Neural cell (in vitro differentiated cells): ENCODE data around the gene TTYH3. TPM values are rescaled to one million over a fixed set of nuclear protein-coding genes. Genes with fewer than 3 reads are reported as not detected.

ENCODE experiments used
- H2AFZ ChIP-seq: fragments of 200-600, 300-800 bp; sonication (generic), shearing (Covaris generic); 2 replicates; pipeline ENCODE4 v1.6.0; 2014; ENCODE audit warnings: low read depth, mild to moderate bottlenecking, antibody characterized with exemption, low read length, moderate library complexity
- H3F3A ChIP-seq: fragments of 200-600 bp; shearing (Covaris generic); 2 replicates; pipeline ENCODE4 v1.6.1; 2016; ENCODE audit warnings: mild to moderate bottlenecking, moderate library complexity, mixed read lengths, antibody characterized with exemption, low read length; ENCODE audit not compliant: insufficient read depth, poor library complexity, severe bottlenecking
- H3K27ac ChIP-seq: fragments of 200-600, 300-800 bp; sonication (generic), shearing (Covaris generic); 2 replicates; pipeline ENCODE4 v1.5.1; 2014; ENCODE audit warnings: mild to moderate bottlenecking, low read length, moderate library complexity
- H3K27me3 ChIP-seq: fragments of 300-800, 200-600 bp; sonication (generic), shearing (Covaris generic); 2 replicates; pipeline ENCODE4 v1.6.0; 2014; ENCODE audit warnings: mild to moderate bottlenecking, low read depth, low read length, moderate library complexity; ENCODE audit not compliant: insufficient read depth
- H3K36me3 ChIP-seq: fragments of 300-800, 200-600 bp; sonication (generic), shearing (Covaris generic); 2 replicates; pipeline ENCODE4 v1.5.1; 2014; ENCODE audit warnings: mild to moderate bottlenecking, antibody characterized with exemption, low read length, moderate library complexity; ENCODE audit not compliant: insufficient read depth
- H3K4me2 ChIP-seq: fragments of 300-800, 200-600 bp; sonication (generic), shearing (Covaris generic); 2 replicates; pipeline ENCODE4 v1.6.0; 2014; ENCODE audit warnings: mild to moderate bottlenecking, low read length
- H3K4me3 ChIP-seq: fragments of 300-800, 200-600 bp; sonication (generic), shearing (Covaris generic); 2 replicates; pipeline ENCODE4 v1.5.1; 2014; ENCODE audit warnings: mild to moderate bottlenecking, low read length, moderate library complexity
- H3K79me2 ChIP-seq: fragments of 200-600 bp; shearing (Covaris generic); replicated peaks from 2 replicates; pipeline ENCODE4 v1.6.0; 2014; ENCODE audit warnings: mild to moderate bottlenecking, low read length, moderate library complexity; ENCODE audit not compliant: insufficient read depth
- H3K9ac ChIP-seq: fragments of 300-800, 200-600 bp; sonication (generic), shearing (Covaris generic); 2 replicates; pipeline ENCODE4 v1.6.1; 2016; ENCODE audit warnings: mild to moderate bottlenecking, low read length, mixed read lengths
- H3K9me2 ChIP-seq: fragments of 200-600 bp; shearing (Covaris generic); 2 replicates; pipeline ENCODE4 v1.6.1; 2016; ENCODE audit warnings: mild to moderate bottlenecking, low read length, mixed read lengths; ENCODE audit not compliant: insufficient read depth
- H3K9me3 ChIP-seq: fragments of 200-600, 300-800 bp; sonication (generic), shearing (Covaris generic); 2 replicates; pipeline ENCODE4 v1.6.1; 2016; ENCODE audit warnings: mild to moderate bottlenecking, mixed run types, low read length, moderate library complexity, mixed read lengths
- H4K20me1 ChIP-seq: fragments of 200-600 bp; shearing (Covaris generic); 2 replicates; pipeline ENCODE4 v1.6.1; 2016; ENCODE audit warnings: mild to moderate bottlenecking, mixed run types; ENCODE audit not compliant: insufficient read depth
- EP300 ChIP-seq: fragments of 450-650 bp; conservative IDR thresholded peaks from 2 replicates; pipeline ENCODE4 v1.6.1; 2014; ENCODE audit warnings: antibody characterized with exemption, mild to moderate bottlenecking, moderate library complexity; ENCODE audit not compliant: poor library complexity, severe bottlenecking
- EZH2 ChIP-seq: fragments of 200-600, 300-800 bp; shearing (Covaris generic), sonication (generic); IDR thresholded peaks from 2 replicates; pipeline ENCODE4 v1.6.1; 2014; ENCODE audit warnings: antibody characterized with exemption, low read length, borderline replicate concordance, mild to moderate bottlenecking; ENCODE audit not compliant: insufficient read depth, poor library complexity, severe bottlenecking
- MXI1 ChIP-seq: fragments of 450-650 bp; conservative IDR thresholded peaks from 2 replicates; pipeline ENCODE4 v1.6.1; 2014; ENCODE audit warnings: antibody characterized with exemption, mild to moderate bottlenecking; ENCODE audit not compliant: poor library complexity, severe bottlenecking
- POLR2AphosphoS5 ChIP-seq: IDR thresholded peaks from 2 replicates; pipeline ENCODE4 v1.6.1; 2012
- RAD21 ChIP-seq: fragments of 450-650 bp; conservative IDR thresholded peaks from 2 replicates; pipeline ENCODE4 v1.6.1; 2014; ENCODE audit warnings: antibody characterized with exemption, mild to moderate bottlenecking, moderate library complexity
- SMC3 ChIP-seq: fragments of 450-650 bp; conservative IDR thresholded peaks from 2 replicates; pipeline ENCODE4 v1.6.1; 2014; ENCODE audit warnings: antibody characterized with exemption, mild to moderate bottlenecking, moderate library complexity; ENCODE audit not compliant: poor library complexity
- TAF1 ChIP-seq: IDR thresholded peaks from 2 replicates; pipeline ENCODE4 v1.6.1; 2012; ENCODE audit warnings: low read depth
- polyA plus RNA-seq: library from polyadenylated mRNA; depleted of rRNA; stranded (reverse); fragments of >200 nt; gene quantifications from 2 replicates; pipeline ENCODE4 v1.2.3, GENCODE V29; 2014
- TF ChIP-seq, protein P1 (sequence below): fragments of 450-650 bp; IDR thresholded peaks from 2 replicates; pipeline ENCODE4 v1.5.1; 2014; ENCODE audit warnings: antibody characterized with exemption, mild to moderate bottlenecking, moderate library complexity; ENCODE audit not compliant: poor library complexity, severe bottlenecking
- TF ChIP-seq, protein P2 (sequence below): IDR thresholded peaks from 2 replicates; pipeline ENCODE4 v1.6.1; 2012; ENCODE audit warnings: borderline replicate concordance

Gene TTYH3
- polyA plus RNA-seq, 1 donor from 2014 or later, result 17.0 TPM

DNA sequence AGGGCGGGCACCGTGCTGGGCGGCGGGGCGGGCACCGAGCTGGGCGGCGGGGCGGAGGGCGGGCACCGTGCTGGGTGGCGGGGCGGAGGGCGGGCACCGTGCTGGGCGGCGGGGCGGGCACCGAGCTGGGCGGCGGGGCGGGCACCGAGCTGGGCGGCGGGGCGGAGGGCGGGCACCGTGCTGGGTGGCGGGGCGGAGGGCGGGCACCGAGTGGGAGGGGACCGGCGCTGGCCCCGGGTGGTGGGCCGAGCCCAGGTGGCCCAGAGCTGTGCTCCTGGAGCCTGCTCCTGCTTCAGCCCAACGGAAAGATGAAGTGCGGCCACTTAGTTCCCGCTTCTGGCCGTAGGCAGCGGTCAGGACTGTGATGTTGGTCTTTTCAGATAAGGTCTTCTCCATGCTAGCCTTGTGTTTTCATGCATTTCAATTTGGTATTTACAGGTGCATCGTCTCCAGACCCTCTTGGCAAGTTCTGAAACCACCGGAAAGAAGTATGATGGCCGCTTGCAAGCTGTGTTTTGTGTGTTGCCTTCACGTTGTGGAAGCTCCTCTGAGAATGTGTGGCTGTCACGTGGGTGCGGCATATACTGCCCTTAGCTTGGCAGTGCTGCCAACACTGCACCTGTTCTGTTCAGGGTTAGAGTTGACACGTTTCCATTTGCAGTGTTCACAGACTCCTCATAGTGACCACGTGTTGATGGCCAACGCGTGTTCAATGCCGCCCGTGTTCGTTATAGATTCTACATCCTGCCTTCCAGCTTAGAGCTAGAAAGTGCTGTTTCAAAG lies 47.8 kb upstream of the TTYH3 start:
- H3K27me3 ChIP-seq, result no peaks in the 10 kb centered on the region
- no peaks in the 10 kb centered on the region for H3K9me3 ChIP-seq
- no peak overlapping the region for H3K27ac ChIP-seq
- H3F3A ChIP-seq, result no peaks in the 10 kb centered on the region
- H3K4me3 ChIP-seq, result no peak overlapping the region
- no peaks in the 10 kb centered on the region for H4K20me1 ChIP-seq
- no peak overlapping the region for H3K9ac ChIP-seq
- no peak overlapping the region for H3K4me2 ChIP-seq
- H3K79me2 ChIP-seq, result no peaks in the 10 kb centered on the region
- H3K36me3 ChIP-seq, result no peaks in the 10 kb centered on the region
- no peak overlapping the region for H2AFZ ChIP-seq
- no peaks in the 10 kb centered on the region for H3K9me2 ChIP-seq
- TF ChIP-seq SMC3 (no peak), EZH2 (no peak), EP300 (no peak), MXI1 (no peak), TAF1 (no peak), POLR2AphosphoS5 (no peak), RAD21 (no peak)
- TF ChIP-seq, protein P1, sequence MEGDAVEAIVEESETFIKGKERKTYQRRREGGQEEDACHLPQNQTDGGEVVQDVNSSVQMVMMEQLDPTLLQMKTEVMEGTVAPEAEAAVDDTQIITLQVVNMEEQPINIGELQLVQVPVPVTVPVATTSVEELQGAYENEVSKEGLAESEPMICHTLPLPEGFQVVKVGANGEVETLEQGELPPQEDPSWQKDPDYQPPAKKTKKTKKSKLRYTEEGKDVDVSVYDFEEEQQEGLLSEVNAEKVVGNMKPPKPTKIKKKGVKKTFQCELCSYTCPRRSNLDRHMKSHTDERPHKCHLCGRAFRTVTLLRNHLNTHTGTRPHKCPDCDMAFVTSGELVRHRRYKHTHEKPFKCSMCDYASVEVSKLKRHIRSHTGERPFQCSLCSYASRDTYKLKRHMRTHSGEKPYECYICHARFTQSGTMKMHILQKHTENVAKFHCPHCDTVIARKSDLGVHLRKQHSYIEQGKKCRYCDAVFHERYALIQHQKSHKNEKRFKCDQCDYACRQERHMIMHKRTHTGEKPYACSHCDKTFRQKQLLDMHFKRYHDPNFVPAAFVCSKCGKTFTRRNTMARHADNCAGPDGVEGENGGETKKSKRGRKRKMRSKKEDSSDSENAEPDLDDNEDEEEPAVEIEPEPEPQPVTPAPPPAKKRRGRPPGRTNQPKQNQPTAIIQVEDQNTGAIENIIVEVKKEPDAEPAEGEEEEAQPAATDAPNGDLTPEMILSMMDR, result no peak
- TF ChIP-seq, protein P2, sequence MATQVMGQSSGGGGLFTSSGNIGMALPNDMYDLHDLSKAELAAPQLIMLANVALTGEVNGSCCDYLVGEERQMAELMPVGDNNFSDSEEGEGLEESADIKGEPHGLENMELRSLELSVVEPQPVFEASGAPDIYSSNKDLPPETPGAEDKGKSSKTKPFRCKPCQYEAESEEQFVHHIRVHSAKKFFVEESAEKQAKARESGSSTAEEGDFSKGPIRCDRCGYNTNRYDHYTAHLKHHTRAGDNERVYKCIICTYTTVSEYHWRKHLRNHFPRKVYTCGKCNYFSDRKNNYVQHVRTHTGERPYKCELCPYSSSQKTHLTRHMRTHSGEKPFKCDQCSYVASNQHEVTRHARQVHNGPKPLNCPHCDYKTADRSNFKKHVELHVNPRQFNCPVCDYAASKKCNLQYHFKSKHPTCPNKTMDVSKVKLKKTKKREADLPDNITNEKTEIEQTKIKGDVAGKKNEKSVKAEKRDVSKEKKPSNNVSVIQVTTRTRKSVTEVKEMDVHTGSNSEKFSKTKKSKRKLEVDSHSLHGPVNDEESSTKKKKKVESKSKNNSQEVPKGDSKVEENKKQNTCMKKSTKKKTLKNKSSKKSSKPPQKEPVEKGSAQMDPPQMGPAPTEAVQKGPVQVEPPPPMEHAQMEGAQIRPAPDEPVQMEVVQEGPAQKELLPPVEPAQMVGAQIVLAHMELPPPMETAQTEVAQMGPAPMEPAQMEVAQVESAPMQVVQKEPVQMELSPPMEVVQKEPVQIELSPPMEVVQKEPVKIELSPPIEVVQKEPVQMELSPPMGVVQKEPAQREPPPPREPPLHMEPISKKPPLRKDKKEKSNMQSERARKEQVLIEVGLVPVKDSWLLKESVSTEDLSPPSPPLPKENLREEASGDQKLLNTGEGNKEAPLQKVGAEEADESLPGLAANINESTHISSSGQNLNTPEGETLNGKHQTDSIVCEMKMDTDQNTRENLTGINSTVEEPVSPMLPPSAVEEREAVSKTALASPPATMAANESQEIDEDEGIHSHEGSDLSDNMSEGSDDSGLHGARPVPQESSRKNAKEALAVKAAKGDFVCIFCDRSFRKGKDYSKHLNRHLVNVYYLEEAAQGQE, result no peak

DNA sequence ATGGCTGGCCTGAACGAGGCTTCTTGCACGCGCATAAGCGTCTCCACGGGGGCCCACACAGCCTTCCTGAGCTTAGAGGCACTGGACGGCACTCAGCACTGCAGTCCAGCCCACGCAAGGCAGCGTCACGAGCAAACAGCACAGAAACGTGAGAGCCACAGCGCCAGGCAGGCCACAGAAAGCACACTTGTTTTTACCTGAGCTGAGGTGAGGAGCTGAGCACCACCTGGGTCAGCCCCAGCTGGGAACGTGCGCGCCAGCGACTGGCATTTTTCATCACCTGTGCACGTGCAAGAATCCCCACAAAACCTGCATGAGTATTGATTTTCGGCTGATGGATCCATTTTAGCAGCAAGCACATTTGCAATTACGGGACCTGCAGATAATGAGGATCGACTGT lies 46.3 kb upstream of the TTYH3 start:
- Histone ChIP-seq H3F3A (no peaks in the 10 kb centered on the region), H3K9ac (no peak overlapping the region), H3K9me2 (no peaks in the 10 kb centered on the region), H2AFZ (no peak overlapping the region), H3K4me3 (no peak overlapping the region), H4K20me1 (no peaks in the 10 kb centered on the region), H3K4me2 (no peak overlapping the region), H3K9me3 (no peaks in the 10 kb centered on the region), H3K27me3 (no peaks in the 10 kb centered on the region), H3K36me3 (no peaks in the 10 kb centered on the region), H3K79me2 (no peaks in the 10 kb centered on the region), H3K27ac (no peak overlapping the region)
- TF ChIP-seq RAD21 (no peak), TAF1 (no peak), EP300 (no peak), POLR2AphosphoS5 (no peak), SMC3 (no peak), MXI1 (no peak), EZH2 (no peak)
- TF ChIP-seq, protein P2, result no peak
- TF ChIP-seq, protein P1, result no peak
